HL-60 (cell line): ENCODE data around the gene ERGIC1.

Source experiments
- CTCF ChIP-seq: IDR thresholded peaks from one replicate; pipeline ENCODE4 v1.5.1; 2011; ENCODE audit warnings: low read length, control low read depth, inconsistent platforms; ENCODE audit not compliant: insufficient read depth
- GABPA ChIP-seq: IDR thresholded peaks from 2 replicates; pipeline ENCODE4 v1.6.1; 2012; ENCODE audit warnings: low read depth
- POLR2AphosphoS5 ChIP-seq: IDR thresholded peaks from 2 replicates; pipeline ENCODE4 v1.6.1; 2012; ENCODE audit warnings: low read depth
- REST ChIP-seq: IDR thresholded peaks from 2 replicates; pipeline ENCODE4 v1.6.1; 2012; ENCODE audit warnings: low read depth; ENCODE audit not compliant: insufficient replicate concordance
- SPI1 ChIP-seq: IDR thresholded peaks from 2 replicates; pipeline ENCODE4 v1.6.1; 2012; ENCODE audit warnings: low read depth, mild to moderate bottlenecking, borderline replicate concordance

DNA sequence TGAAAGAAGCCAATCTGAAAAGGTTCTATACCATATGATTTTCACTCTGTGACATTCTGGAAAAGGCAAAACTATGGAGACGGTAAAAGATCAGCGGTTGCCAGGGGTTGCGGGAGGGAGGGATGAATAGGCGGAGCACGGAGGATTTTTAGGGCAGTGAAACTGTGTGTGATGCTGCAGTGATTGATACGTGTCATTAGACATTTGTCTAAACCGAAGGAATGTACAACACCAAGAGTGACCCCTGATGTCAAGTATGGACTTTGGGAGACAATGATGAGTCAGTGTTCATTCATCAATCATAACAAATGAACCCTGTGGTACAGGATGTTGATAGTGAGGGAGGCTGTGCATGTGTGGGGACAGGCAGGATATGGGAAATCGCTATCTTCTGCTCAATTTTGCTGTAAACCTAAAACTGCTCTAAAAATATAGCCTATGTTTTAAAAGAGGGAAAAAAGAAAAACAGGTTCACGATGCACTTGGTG lies 34.4 kb downstream of the ERGIC1 start:
- TF ChIP-seq CTCF (no peak), REST (no peak), POLR2AphosphoS5 (no peak), GABPA (no peak), SPI1 (no peak)
